Ishikawa (cell line): ENCODE measurements around the gene ZNF287.

ENCODE experiments used
- CEBPB ChIP-seq: IDR thresholded peaks from 2 replicates; pipeline ENCODE4 v1.6.1; 2012
- CREB1 ChIP-seq: IDR thresholded peaks from 2 replicates; pipeline ENCODE4 v1.6.1; 2012; ENCODE audit warnings: low read depth
- EGR1 ChIP-seq: IDR thresholded peaks from 2 replicates; pipeline ENCODE4 v1.6.1; 2012
- EP300 ChIP-seq: IDR thresholded peaks from 2 replicates; pipeline ENCODE4 v1.6.1; 2012; ENCODE audit warnings: borderline replicate concordance
- FOXM1 ChIP-seq: IDR thresholded peaks from 2 replicates; pipeline ENCODE4 v1.6.1; 2012; ENCODE audit warnings: low read depth, borderline replicate concordance
- MAX ChIP-seq: IDR thresholded peaks from 2 replicates; pipeline ENCODE4 v1.6.1; 2012
- NFIC ChIP-seq: IDR thresholded peaks from 2 replicates; pipeline ENCODE4 v1.6.1; 2012
- RAD21 ChIP-seq: IDR thresholded peaks from 2 replicates; pipeline ENCODE4 v1.6.1; 2012; ENCODE audit warnings: low read depth
- TAF1 ChIP-seq: IDR thresholded peaks from 2 replicates; pipeline ENCODE4 v1.6.1; 2012; ENCODE audit warnings: low read depth, mild to moderate bottlenecking
- TCF12 ChIP-seq: IDR thresholded peaks from 2 replicates; pipeline ENCODE4 v1.6.1; 2012; ENCODE audit warnings: low read depth
- TEAD4 ChIP-seq: IDR thresholded peaks from 2 replicates; pipeline ENCODE4 v1.6.1; 2012
- YY1 ChIP-seq: IDR thresholded peaks from 2 replicates; pipeline ENCODE4 v1.6.1; 2012; ENCODE audit warnings: low read depth
- ZBTB7A ChIP-seq: IDR thresholded peaks from 2 replicates; pipeline ENCODE4 v1.6.1; 2012; ENCODE audit warnings: low read depth
- TF ChIP-seq, protein P1 (sequence below): IDR thresholded peaks from 2 replicates; pipeline ENCODE4 v1.6.1; 2012
- TF ChIP-seq, protein P2 (sequence below): IDR thresholded peaks from 2 replicates; pipeline ENCODE4 v1.6.1; 2012; ENCODE audit warnings: low read depth, mild to moderate bottlenecking

The ZNF287 gene

GRCh38 chr17:16585796-16586195 is 16.8 kb upstream of the ZNF287 start:
- TF ChIP-seq, protein P1, sequence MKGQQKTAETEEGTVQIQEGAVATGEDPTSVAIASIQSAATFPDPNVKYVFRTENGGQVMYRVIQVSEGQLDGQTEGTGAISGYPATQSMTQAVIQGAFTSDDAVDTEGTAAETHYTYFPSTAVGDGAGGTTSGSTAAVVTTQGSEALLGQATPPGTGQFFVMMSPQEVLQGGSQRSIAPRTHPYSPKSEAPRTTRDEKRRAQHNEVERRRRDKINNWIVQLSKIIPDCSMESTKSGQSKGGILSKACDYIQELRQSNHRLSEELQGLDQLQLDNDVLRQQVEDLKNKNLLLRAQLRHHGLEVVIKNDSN: no peak
- no peak for TF ChIP-seq CEBPB
- no peak for TF ChIP-seq MAX
- no peak for TF ChIP-seq RAD21
- no peak for TF ChIP-seq EGR1
- no peak for TF ChIP-seq TCF12
- TF ChIP-seq NFIC: no peak
- TF ChIP-seq TAF1: no peak
- TF ChIP-seq ZBTB7A: no peak
- TF ChIP-seq, protein P2, sequence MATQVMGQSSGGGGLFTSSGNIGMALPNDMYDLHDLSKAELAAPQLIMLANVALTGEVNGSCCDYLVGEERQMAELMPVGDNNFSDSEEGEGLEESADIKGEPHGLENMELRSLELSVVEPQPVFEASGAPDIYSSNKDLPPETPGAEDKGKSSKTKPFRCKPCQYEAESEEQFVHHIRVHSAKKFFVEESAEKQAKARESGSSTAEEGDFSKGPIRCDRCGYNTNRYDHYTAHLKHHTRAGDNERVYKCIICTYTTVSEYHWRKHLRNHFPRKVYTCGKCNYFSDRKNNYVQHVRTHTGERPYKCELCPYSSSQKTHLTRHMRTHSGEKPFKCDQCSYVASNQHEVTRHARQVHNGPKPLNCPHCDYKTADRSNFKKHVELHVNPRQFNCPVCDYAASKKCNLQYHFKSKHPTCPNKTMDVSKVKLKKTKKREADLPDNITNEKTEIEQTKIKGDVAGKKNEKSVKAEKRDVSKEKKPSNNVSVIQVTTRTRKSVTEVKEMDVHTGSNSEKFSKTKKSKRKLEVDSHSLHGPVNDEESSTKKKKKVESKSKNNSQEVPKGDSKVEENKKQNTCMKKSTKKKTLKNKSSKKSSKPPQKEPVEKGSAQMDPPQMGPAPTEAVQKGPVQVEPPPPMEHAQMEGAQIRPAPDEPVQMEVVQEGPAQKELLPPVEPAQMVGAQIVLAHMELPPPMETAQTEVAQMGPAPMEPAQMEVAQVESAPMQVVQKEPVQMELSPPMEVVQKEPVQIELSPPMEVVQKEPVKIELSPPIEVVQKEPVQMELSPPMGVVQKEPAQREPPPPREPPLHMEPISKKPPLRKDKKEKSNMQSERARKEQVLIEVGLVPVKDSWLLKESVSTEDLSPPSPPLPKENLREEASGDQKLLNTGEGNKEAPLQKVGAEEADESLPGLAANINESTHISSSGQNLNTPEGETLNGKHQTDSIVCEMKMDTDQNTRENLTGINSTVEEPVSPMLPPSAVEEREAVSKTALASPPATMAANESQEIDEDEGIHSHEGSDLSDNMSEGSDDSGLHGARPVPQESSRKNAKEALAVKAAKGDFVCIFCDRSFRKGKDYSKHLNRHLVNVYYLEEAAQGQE: no peak
- no peak for TF ChIP-seq FOXM1
- no peak for TF ChIP-seq CREB1
- TF ChIP-seq EP300: no peak
- no peak for TF ChIP-seq TEAD4
- no peak for TF ChIP-seq YY1

DNA sequence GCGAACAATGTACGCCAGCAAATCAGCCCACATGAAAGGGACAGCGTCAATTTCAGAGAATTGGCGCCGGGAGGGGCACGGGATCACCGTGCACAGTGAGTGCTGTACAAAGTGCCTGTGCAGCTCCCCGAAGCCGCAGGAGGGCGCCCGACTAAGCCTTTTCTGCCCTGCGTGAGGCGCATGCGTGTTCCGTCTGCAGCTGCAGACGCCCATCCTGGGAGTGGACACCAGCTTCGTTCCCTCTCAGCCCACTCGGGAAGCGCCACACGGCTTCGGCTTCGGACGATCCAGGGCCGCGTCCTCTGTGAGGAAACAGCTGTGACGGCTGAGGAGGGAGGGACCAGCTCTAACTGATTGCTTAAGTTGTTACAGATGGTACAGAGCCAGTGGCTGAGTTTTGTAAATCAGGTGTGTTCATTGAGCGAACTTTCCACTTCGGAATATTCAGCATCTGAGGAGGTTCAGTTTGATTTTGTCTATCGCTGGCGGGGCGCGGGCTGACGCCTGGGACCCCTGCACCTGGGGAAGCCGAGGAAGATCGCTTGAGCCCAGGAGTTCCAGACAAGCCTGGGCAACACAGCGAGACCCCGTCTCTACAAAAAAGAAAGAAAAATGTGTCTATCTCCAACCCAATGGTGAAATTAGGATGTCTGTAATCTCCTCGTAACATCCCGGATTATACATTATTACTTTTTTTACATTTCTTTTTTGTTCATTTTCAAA is 15.4 kb upstream of the ZNF287 start:
- peak; percentile 55; the same call in 1 of the 2 replicates for TF ChIP-seq RAD21
- TF ChIP-seq, protein P1: 0 out of 2 replicates have a peak, but pooled peaks have one; percentile 22
- peak; percentile 63; the same call in 1 of the 2 replicates for TF ChIP-seq MAX
- no peak for TF ChIP-seq FOXM1
- TF ChIP-seq, protein P2: peak; percentile 29; the same call in 1 of the 2 replicates
- no peak for TF ChIP-seq TCF12

DNA sequence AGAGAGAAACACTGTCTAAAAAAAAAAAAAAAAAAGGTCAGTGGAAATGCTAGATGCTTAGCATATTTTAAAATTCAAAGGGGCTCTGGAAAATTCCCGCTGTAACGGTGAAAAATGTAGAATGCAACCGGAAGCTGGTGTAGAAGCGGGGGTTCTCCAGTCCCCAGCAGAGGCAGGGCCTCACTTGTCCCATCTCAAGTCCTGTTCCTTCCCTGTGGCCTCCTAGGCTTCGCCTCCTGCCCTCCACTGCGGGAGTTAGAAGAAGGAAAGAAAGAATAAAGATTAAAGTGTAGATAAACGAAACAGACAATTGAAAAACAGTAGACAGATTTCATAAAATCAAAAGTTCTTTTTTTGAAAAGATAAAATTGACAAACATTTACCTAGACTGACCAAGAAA is 14.8 kb upstream of the ZNF287 start:
- TF ChIP-seq CREB1 (no peak), FOXM1 (no peak), EGR1 (no peak), ZBTB7A (no peak), CEBPB (no peak), TAF1 (no peak), TEAD4 (no peak)
- TF ChIP-seq, protein P2: no peak

DNA sequence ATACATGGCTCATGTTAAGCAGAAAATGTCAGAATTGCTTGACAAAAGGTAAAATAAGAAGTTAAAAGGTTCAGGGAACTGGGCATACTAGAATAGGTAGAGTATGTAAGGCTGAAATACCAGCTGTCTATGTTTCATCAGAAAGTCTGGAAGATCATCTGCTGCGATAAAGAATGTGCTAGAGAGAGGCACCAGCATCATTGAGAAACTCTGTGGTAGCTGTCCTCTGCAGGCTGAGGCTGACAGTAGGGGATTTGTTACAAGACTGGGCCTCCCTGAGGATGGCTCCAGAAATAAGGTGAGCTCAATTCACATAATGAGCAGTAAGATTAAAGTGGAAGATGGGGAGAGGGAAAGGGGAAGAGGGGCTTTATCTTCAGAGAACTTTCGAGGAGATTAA is 4.5 kb upstream of the ZNF287 start:
- TF ChIP-seq NFIC (no peak), YY1 (no peak), CREB1 (no peak), TCF12 (no peak), CEBPB (no peak), ZBTB7A (no peak), RAD21 (no peak), FOXM1 (no peak), MAX (no peak), TEAD4 (no peak)
